GM13977 (cell line): ENCODE data around the gene AFG3L2.

ENCODE experiments used
- DNase-seq: peaks from one replicate; pipeline ENCODE4 v3.0.0; 2012; ENCODE audit warnings: low spot score
- in situ Hi-C: fragments of 300-500 bp; cut with MboI; formaldehyde crosslinking; loops from one replicate; pipeline ENCODE4 v1.12.0; 2022; ENCODE audit warnings: low sequenced_read_pairs, low pct_unique_long_range_greater_than_20kb, mixed read lengths, inconsistent platforms; ENCODE audit not compliant: unreplicated experiment
- TF ChIP-seq, protein P1 (sequence below): IDR thresholded peaks from 2 replicates; pipeline ENCODE4 v1.5.1; 2012; ENCODE audit warnings: mild to moderate bottlenecking, control low read depth; ENCODE audit not compliant: insufficient read depth; ENCODE audit errors: extremely low read depth, missing control alignments

Gene AFG3L2

DNA sequence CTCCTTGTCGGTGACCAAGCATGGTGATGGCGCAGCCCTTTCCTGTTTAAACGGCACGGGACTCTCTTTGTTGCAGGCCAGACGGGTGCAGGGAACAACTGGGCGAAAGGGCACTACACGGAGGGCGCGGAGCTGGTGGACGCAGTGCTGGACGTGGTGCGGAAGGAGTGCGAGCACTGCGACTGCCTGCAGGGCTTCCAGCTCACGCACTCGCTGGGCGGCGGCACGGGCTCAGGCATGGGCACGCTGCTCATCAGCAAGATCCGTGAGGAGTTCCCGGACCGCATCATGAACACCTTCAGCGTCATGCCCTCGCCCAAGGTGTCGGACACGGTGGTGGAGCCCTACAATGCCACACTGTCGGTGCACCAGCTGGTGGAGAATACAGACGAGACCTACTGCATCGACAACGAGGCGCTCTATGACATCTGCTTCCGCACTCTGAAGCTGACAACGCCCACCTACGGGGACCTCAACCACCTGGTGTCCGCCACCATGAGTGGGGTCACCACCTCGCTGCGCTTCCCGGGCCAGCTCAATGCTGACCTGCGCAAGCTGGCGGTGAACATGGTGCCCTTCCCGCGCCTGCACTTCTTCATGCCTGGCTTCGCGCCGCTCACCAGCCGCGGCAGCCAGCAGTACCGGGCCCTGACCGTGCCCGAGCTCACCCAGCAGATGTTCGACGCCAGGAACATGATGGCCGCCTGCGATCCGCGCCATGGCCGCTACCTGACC, 51.9 kb downstream of the AFG3L2 start:
- in situ Hi-C loops = no loop called here

GRCh38 chr18:12321333-12321732, 55.7 kb downstream of the AFG3L2 start:
- TF ChIP-seq, protein P1, sequence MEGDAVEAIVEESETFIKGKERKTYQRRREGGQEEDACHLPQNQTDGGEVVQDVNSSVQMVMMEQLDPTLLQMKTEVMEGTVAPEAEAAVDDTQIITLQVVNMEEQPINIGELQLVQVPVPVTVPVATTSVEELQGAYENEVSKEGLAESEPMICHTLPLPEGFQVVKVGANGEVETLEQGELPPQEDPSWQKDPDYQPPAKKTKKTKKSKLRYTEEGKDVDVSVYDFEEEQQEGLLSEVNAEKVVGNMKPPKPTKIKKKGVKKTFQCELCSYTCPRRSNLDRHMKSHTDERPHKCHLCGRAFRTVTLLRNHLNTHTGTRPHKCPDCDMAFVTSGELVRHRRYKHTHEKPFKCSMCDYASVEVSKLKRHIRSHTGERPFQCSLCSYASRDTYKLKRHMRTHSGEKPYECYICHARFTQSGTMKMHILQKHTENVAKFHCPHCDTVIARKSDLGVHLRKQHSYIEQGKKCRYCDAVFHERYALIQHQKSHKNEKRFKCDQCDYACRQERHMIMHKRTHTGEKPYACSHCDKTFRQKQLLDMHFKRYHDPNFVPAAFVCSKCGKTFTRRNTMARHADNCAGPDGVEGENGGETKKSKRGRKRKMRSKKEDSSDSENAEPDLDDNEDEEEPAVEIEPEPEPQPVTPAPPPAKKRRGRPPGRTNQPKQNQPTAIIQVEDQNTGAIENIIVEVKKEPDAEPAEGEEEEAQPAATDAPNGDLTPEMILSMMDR = no peak
- in situ Hi-C loops = no loop called here
- DNase-seq = no peak

More for the DNA sequence above, 51.9 kb downstream of the AFG3L2 start:
- no peak for DNase-seq
- TF ChIP-seq, protein P1 = no peak

- in situ Hi-C loops = no loop called here
- DNase-seq = no peak
- TF ChIP-seq, protein P1 = no peak
Measured at GRCh38 chr18:12318857-12319256, 58.2 kb downstream of the AFG3L2 start.

DNA sequence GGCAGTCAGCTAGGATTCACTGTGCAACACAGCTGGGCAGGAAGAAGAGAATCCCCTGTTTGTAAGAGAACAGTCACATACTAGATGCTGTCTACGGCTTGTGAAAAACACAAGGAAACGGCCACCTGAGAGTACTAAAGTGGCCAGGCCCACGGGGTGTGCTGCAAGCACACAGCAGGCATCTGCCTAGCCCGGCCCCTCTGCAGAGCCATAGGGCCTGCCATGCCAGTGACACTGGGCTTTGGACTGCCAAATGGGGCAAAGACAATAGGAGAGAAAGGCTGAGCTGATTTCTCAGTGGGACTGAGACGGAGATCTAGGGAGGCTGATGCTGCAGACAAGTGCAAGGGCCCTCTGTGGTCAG, 58.7 kb downstream of the AFG3L2 start:
- DNase-seq = no peak
- in situ Hi-C loops = no loop called here
- TF ChIP-seq, protein P1 = no peak

DNA sequence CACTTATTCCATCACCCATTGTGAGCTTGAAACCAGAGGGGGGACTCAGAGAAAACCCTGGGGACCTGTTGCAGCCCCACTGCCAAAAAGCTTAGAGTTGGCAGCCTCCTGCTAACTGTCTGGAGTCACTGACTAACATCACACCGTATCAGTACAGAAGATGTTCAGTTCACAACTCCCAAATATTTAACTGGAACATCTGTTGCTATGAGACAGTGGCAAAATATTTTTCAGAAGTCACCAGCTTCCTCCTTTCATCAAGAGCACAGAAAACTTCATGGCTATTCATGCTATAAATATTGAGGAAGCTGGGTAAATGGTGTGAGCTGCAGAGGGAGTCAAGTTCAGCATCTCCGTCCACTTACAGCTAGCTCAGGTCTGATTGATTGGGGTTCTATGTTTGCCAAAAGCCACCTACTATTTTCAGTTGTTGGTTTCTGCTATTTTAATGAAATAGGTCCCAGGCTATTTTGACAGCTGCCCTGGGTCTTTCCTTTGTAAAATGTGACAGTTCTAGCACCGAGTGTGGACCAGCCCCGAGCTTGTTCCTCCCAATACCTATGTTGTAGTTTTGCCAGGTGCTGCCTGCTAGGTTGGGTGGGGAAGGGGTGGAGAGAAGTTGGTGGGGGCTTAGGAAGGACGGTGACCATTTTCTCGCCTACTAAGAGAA, 59.2 kb downstream of the AFG3L2 start:
- in situ Hi-C loops = no loop called here
- TF ChIP-seq, protein P1 = no peak
- DNase-seq = no peak

DNA sequence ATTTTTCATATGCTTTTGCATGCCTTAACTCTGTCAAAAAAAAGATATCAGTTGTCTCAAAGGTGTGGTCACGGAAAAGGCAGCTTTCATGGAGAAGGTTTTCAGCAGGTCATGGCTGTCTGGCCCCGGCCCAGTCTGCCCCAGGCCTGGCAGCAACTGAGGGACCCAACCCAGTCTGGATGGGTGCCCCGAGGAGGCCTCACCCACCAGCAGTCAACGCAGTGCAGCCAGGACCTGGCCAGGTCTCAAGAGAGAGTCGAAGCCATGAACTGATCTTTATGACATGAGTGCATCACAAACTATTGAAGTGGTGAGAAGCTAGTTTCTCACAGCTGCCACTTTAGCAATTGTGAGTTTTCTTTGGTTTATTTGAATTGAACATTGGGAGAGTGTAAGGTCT, 61.1 kb downstream of the AFG3L2 start:
- DNase-seq = no peak
- TF ChIP-seq, protein P1 = no peak
- in situ Hi-C loops = no loop called here
